ENCODE measurements around the gene CDK19. TPM values are rescaled to one million over a fixed set of nuclear protein-coding genes. Genes with fewer than 3 reads are reported as not detected.
A peak's percentile ranks its signal among the peaks of the same experiment; 100 is the strongest.
"Not testable (repeated sequence)": the region's sequence is repeated elsewhere in the genome, so short reads cannot be mapped to it uniquely, and the experiment has no call there.

Gene CDK19
- total RNA-seq, 1 donor, result 15.6 TPM

DNA sequence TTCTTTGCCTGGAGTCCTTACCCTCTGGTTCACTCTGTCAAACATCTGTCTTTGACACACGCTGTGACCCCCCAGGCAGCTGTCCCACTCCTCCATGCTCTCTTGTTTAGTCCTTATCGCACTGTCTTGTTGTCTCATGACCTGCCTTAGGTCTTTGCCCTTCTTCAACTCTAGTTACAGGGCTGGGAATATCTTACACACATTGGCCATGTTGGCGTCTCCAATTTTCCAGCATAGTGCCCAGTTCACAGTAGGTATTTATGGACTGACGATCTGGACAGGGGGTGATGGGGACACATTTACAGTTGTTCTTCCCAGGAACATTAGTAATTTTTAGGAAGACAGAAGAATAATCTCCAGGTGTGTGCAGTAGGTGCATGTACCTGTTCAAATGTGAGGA, 209.1 kb downstream of the CDK19 start:
- TF ChIP-seq, protein P1, sequence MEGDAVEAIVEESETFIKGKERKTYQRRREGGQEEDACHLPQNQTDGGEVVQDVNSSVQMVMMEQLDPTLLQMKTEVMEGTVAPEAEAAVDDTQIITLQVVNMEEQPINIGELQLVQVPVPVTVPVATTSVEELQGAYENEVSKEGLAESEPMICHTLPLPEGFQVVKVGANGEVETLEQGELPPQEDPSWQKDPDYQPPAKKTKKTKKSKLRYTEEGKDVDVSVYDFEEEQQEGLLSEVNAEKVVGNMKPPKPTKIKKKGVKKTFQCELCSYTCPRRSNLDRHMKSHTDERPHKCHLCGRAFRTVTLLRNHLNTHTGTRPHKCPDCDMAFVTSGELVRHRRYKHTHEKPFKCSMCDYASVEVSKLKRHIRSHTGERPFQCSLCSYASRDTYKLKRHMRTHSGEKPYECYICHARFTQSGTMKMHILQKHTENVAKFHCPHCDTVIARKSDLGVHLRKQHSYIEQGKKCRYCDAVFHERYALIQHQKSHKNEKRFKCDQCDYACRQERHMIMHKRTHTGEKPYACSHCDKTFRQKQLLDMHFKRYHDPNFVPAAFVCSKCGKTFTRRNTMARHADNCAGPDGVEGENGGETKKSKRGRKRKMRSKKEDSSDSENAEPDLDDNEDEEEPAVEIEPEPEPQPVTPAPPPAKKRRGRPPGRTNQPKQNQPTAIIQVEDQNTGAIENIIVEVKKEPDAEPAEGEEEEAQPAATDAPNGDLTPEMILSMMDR (IDR thresholded peaks at IDR 0.05; ENCODE audit: extremely low read depth, low read depth, low read length), result no peak
- Histone ChIP-seq H3K4me3 (ENCODE audit: insufficient read depth, low read length) (no peak overlapping the region), H3K4me1 (ENCODE audit: insufficient read depth, low read length) (no peaks in the 10 kb centered on the region), H3K9me3 (ENCODE audit: low read depth, low read length) (no peaks in the 10 kb centered on the region), H3K27me3 (ENCODE audit: insufficient read depth, low read length) (no peaks in the 10 kb centered on the region), H3K27ac (ENCODE audit: low read depth, low read length) (no peak overlapping the region), H4K20me1 (ENCODE audit: insufficient read depth, low read length) (no peaks in the 10 kb centered on the region), H3K36me3 (ENCODE audit: insufficient read depth, low read length) (no peaks in the 10 kb centered on the region), H3K79me2 (ENCODE audit: insufficient read depth, low read length) (no peaks in the 10 kb centered on the region), H3K4me2 (ENCODE audit: insufficient read depth, low read length) (no peak overlapping the region), H2AFZ (ENCODE audit: low read length) (no peak overlapping the region)
- DNase-seq (ENCODE audit: insufficient read length, low spot score, missing footprints), result no peak

DNA sequence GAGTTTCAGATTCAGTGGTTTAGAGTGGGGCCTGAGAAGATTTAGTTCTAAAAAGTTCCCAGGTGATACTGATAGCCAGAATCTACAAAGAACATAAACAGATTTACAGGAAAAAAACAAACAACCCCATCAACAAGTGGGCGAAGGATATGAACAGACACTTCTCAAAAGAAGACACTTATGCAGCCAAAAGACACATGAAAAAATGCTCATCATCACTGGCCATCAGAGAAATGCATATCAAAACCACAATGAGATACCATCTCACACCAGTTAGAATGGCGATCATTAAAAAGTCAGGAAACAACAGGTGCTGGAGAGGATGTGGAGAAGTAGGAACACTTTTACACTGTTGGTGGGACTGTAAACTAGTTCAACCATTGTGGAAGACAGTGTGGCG, 214.6 kb downstream of the CDK19 start:
- H4K20me1 ChIP-seq (ENCODE audit: insufficient read depth, low read length); H2AFZ ChIP-seq (ENCODE audit: low read length); H3K9me3 ChIP-seq (ENCODE audit: low read depth, low read length); H3K4me2 ChIP-seq (ENCODE audit: insufficient read depth, low read length); H3K4me3 ChIP-seq (ENCODE audit: insufficient read depth, low read length); H3K27ac ChIP-seq (ENCODE audit: low read depth, low read length); H3K79me2 ChIP-seq (ENCODE audit: insufficient read depth, low read length); H3K27me3 ChIP-seq (ENCODE audit: insufficient read depth, low read length); H3K4me1 ChIP-seq (ENCODE audit: insufficient read depth, low read length); DNase-seq (ENCODE audit: insufficient read length, low spot score, missing footprints); H3K36me3 ChIP-seq (ENCODE audit: insufficient read depth, low read length): not testable (repeated sequence)

DNA sequence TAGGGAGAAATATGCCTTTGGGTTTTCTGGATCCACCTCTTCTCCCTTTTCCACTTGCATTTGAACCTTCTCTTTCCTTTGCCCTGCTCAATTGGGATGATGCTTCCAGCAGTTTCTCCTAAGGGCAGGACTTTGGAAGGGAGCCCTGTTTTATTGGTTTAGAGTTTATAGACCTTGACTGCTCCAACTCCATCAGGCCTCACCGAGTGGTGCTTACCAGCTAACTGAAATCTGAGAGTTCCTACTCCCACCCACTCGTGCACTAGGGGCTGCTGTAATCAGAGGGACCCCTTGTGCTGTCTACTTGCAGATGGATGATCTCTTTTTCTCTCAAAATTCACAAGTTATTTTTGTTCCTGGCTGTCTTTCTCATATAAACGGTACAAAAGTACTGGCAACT, 217.5 kb downstream of the CDK19 start:
- DNase-seq (ENCODE audit: insufficient read length, low spot score, missing footprints), result no peak
- Histone ChIP-seq H3K4me1 (ENCODE audit: insufficient read depth, low read length) (no peaks in the 10 kb centered on the region), H3K27me3 (ENCODE audit: insufficient read depth, low read length) (no peaks in the 10 kb centered on the region), H3K27ac (ENCODE audit: low read depth, low read length) (no peak overlapping the region), H4K20me1 (ENCODE audit: insufficient read depth, low read length) (no peaks in the 10 kb centered on the region), H3K4me3 (ENCODE audit: insufficient read depth, low read length) (no peak overlapping the region), H3K79me2 (ENCODE audit: insufficient read depth, low read length) (no peaks in the 10 kb centered on the region), H3K36me3 (ENCODE audit: insufficient read depth, low read length) (no peaks in the 10 kb centered on the region), H2AFZ (ENCODE audit: low read length) (peak overlapping the region; percentile 7), H3K4me2 (ENCODE audit: insufficient read depth, low read length) (no peak overlapping the region), H3K9me3 (ENCODE audit: low read depth, low read length) (no peaks in the 10 kb centered on the region)
- TF ChIP-seq, protein P1 (IDR thresholded peaks at IDR 0.05; ENCODE audit: extremely low read depth, low read depth, low read length), result no peak

DNA sequence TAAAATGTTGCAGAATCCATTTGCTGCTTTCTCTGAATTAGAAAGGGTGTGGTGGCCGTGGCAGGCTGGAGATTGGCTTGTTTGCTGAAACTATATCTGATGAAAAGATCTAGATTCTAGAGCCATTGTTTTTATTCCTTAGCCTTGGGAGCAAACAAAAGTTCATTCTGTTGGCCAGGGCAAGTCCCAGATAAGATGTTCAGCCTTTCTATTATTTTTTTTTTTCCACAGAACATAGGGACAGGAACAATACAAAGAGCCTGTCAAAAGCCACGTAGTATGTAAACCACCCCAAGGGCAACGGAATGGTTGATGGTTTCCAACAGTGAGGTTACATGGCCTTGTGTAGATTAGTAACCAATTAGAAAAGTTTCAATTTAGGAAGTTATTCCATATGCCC, 218.9 kb downstream of the CDK19 start:
- no peak overlapping the region for H3K27ac ChIP-seq (ENCODE audit: low read depth, low read length)
- H3K4me3 ChIP-seq (ENCODE audit: insufficient read depth, low read length), result no peak overlapping the region
- no peak overlapping the region for H2AFZ ChIP-seq (ENCODE audit: low read length)
- H3K4me1 ChIP-seq (ENCODE audit: insufficient read depth, low read length), result no peaks in the 10 kb centered on the region
- no peaks in the 10 kb centered on the region for H4K20me1 ChIP-seq (ENCODE audit: insufficient read depth, low read length)
- H3K27me3 ChIP-seq (ENCODE audit: insufficient read depth, low read length), result no peaks in the 10 kb centered on the region
- H3K36me3 ChIP-seq (ENCODE audit: insufficient read depth, low read length), result no peaks in the 10 kb centered on the region
- no peak overlapping the region for H3K4me2 ChIP-seq (ENCODE audit: insufficient read depth, low read length)
- DNase-seq (ENCODE audit: insufficient read length, low spot score, missing footprints), result no peak
- H3K9me3 ChIP-seq (ENCODE audit: low read depth, low read length), result no peaks in the 10 kb centered on the region
- TF ChIP-seq, protein P1 (IDR thresholded peaks at IDR 0.05; ENCODE audit: extremely low read depth, low read depth, low read length), result no peak
- no peaks in the 10 kb centered on the region for H3K79me2 ChIP-seq (ENCODE audit: insufficient read depth, low read length)
